AG04450 (cell line): ENCODE measurements around the gene C17orf75. TPM values are rescaled to one million over a fixed set of nuclear protein-coding genes. Genes with fewer than 3 reads are reported as not detected.
"Not testable (repeated sequence)": the region's sequence is repeated elsewhere in the genome, so short reads cannot be mapped to it uniquely, and the experiment has no call there.

ENCODE experiments used
- CTCF ChIA-PET: fragments of 300-600, 350-600 bp; formaldehyde crosslinking; extraction: SDS; loops from one replicate; lab custom pipeline; 2022; ENCODE audit warnings: antibody characterized with exemption, inconsistent platforms; lab: Charles Lee
- POLR2A ChIA-PET: fragments of 350-600 bp; formaldehyde crosslinking; extraction: SDS; loops from one replicate; lab custom pipeline; 2021; ENCODE audit warnings: antibody characterized with exemption, inconsistent platforms; lab: Yijun Ruan, JAX
- DNase-seq: peaks from one replicate; pipeline ENCODE4 v3.0.0-alpha.2; 2011; ENCODE audit warnings: low read depth, low spot score
- H3K27ac ChIP-seq: one replicate; pipeline ENCODE4 v1.5.1; 2012; ENCODE audit warnings: low read depth, low read length, control low read depth
- H3K27me3 ChIP-seq: one replicate; pipeline ENCODE4 v1.6.0; 2012; ENCODE audit warnings: low read length; ENCODE audit not compliant: control insufficient read depth, insufficient read depth
- H3K4me3 ChIP-seq: 2 replicates; pipeline ENCODE4 v1.5.1; 2011; ENCODE audit warnings: mild to moderate bottlenecking, low read depth, low read length, control low read depth
- H3K9me3 ChIP-seq: 2 replicates; pipeline ENCODE4 v1.5.1; 2012; ENCODE audit warnings: low read length; ENCODE audit not compliant: control insufficient read depth, insufficient read depth
- polyA plus RNA-seq: library from polyadenylated mRNA; depleted of rRNA; stranded (reverse); fragments of >200 nt; gene quantifications from 2 replicates; pipeline ENCODE4 v1.2.3, GENCODE V29; 2011
- TF ChIP-seq, protein P1 (sequence below): IDR thresholded peaks from 2 replicates; pipeline ENCODE4 v1.5.1; 2011; ENCODE audit warnings: low read depth, low read length, control low read depth, inconsistent platforms

The C17orf75 gene
- polyA plus RNA-seq, 1 experiment: 19.1 TPM

- peak overlapping the region; percentile 10; the same call in 1 of the 2 replicates for H3K4me3 ChIP-seq
- no peak for DNase-seq
- H3K27me3 ChIP-seq: no peaks in the 10 kb centered on the region
- TF ChIP-seq, protein P1, sequence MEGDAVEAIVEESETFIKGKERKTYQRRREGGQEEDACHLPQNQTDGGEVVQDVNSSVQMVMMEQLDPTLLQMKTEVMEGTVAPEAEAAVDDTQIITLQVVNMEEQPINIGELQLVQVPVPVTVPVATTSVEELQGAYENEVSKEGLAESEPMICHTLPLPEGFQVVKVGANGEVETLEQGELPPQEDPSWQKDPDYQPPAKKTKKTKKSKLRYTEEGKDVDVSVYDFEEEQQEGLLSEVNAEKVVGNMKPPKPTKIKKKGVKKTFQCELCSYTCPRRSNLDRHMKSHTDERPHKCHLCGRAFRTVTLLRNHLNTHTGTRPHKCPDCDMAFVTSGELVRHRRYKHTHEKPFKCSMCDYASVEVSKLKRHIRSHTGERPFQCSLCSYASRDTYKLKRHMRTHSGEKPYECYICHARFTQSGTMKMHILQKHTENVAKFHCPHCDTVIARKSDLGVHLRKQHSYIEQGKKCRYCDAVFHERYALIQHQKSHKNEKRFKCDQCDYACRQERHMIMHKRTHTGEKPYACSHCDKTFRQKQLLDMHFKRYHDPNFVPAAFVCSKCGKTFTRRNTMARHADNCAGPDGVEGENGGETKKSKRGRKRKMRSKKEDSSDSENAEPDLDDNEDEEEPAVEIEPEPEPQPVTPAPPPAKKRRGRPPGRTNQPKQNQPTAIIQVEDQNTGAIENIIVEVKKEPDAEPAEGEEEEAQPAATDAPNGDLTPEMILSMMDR: no peak
- POLR2A ChIA-PET: no interaction called here
- no peak overlapping the region for H3K27ac ChIP-seq
- CTCF ChIA-PET: interaction anchor here (1.9 kb wide), 1 partner anchor 79 kb away, joined by 3 read pairs; no protein-coding TSS in a partner anchor
- H3K9me3 ChIP-seq: no peaks in the 10 kb centered on the region
These were observed 18.0 kb downstream of the C17orf75 start for GRCh38 chr17:32323811-32324491.

DNA sequence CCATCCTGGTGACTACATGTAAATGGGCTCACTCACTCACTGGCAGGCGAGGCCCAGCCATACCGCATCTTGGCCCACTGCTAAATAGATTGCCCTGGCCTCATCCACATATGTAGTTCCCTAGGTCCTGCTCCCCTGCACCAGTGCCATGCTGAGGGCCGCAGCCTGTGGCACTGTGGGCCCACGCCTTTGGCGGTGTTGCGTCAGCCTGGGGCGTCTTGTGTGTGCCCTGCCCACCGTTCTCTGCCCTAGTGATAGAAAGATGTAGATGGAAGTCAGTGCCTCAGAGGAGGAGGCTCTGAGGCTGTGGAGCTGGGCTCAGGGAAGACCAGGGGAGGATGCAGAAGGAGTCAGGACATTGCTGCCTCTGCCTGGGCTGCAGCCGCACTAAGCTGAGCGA lies 18.9 kb downstream of the C17orf75 start:
- DNase-seq: no peak
- CTCF ChIA-PET: interaction anchor here (1.9 kb wide), 1 partner anchor 78 kb away, joined by 3 read pairs; no protein-coding TSS in a partner anchor

GRCh38 chr17:32320847-32321246 lies 21.1 kb downstream of the C17orf75 start:
- TF ChIP-seq, protein P1: no peak
- Histone ChIP-seq H3K27ac (no peak overlapping the region), H3K9me3 (no peaks in the 10 kb centered on the region), H3K4me3 (no peak overlapping the region), H3K27me3 (peaks cover 9% of the 10 kb centered on the region)
- POLR2A ChIA-PET: no interaction called here
- CTCF ChIA-PET: interaction anchor here (1.6 to 4.0 kb wide), 4 partner anchors 11 to 127 kb away, joined by 3 to 51 read pairs (median 16); no protein-coding TSS in a partner anchor
- no peak for DNase-seq

More for the DNA sequence above, 18.9 kb downstream of the C17orf75 start:
- TF ChIP-seq, protein P1: no peak
- Histone ChIP-seq H3K27ac (no peak overlapping the region), H3K9me3 (no peaks in the 10 kb centered on the region), H3K27me3 (peaks cover 5% of the 10 kb centered on the region), H3K4me3 (no peak overlapping the region)
- POLR2A ChIA-PET: no interaction called here

DNA sequence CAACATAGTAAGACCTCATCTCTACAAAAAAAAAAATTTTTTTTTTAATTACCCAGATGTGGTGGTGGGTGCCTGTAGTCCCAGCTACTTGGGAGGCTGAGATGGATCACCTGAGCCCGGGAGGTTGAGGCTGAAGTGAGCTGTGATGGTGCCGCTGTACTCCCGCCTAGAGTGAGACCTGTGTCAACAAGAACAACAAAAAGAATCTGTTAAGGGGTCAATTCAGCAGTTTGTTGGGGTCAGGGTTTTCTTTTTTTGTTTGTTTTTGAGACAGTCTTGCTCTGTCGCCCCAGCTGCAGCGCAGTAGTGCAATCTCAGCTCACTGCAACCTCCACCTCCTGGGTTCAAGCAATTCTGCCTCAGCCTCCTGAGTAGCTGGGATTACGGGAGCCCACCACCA lies 21.9 kb downstream of the C17orf75 start:
- H3K27ac ChIP-seq, DNase-seq, H3K9me3 ChIP-seq, H3K4me3 ChIP-seq, POLR2A ChIA-PET: not testable (repeated sequence)
- CTCF ChIA-PET: interaction anchor here (0.5 to 4.0 kb wide), 22 partner anchors 8 to 212 kb away, joined by 3 to 51 read pairs (median 4); no protein-coding TSS in a partner anchor
- peaks cover 14% of the 10 kb centered on the region for H3K27me3 ChIP-seq

- Histone ChIP-seq H3K27ac (no peak overlapping the region), H3K27me3 (peaks cover 17% of the 10 kb centered on the region), H3K9me3 (no peaks in the 10 kb centered on the region), H3K4me3 (no peak overlapping the region)
- DNase-seq: no peak
- CTCF ChIA-PET: interaction anchor here (0.5 to 4.0 kb wide), 23 partner anchors 9 to 211 kb away, joined by 3 to 51 read pairs (median 4); no protein-coding TSS in a partner anchor
- TF ChIP-seq, protein P1: peak; percentile 97
- POLR2A ChIA-PET: no interaction called here
These were observed 22.4 kb downstream of the C17orf75 start for GRCh38 chr17:32319548-32319905.
